Gastrocnemius medialis (tissue), 4 donors: ENCODE data around the gene CPXM1. TPM values are rescaled to one million over a fixed set of nuclear protein-coding genes. Genes with fewer than 3 reads are reported as not detected.

Experiments
- ATAC-seq, 2 donors: fragments of 150-250 bp; one replicate each; pipeline ENCODE4 v1.9.1; 2016
- DNase-seq, 2 donors: peaks; one replicate each; pipeline ENCODE4 v3.0.0-alpha.2; 2019
- H3K27ac ChIP-seq, 4 donors: fragments of 200-600 bp; sonication (generic); 1 replicate in 1 of 4; 2 replicates in 3 of 4; pipeline ENCODE4 v1.5.1; 2016 to 2018; ENCODE audit warnings: mild to moderate bottlenecking in 2 of 4, moderate library complexity in 1 of 4
- H3K27me3 ChIP-seq, 3 donors: fragments of 200-600 bp; sonication (generic) in 2 of 3; 1 replicate in 1 of 3; 2 replicates in 2 of 3; pipeline versions ENCODE4 v1.5.1 to v1.6.0; 2016 to 2019; ENCODE audit warnings: mild to moderate bottlenecking in 1 of 3, moderate library complexity in 1 of 3
- H3K36me3 ChIP-seq, 2 donors: fragments of 200-600 bp; sonication (generic) in 1 of 2; one replicate each; pipeline ENCODE4 v1.5.1; 2017 to 2018
- H3K4me1 ChIP-seq, 2 donors: fragments of 200-600 bp; sonication (generic) in 1 of 2; one replicate each; pipeline ENCODE4 v1.5.1; 2016 to 2017; ENCODE audit warnings: mild to moderate bottlenecking in 2 of 2
- H3K4me3 ChIP-seq, 4 donors: fragments of 200-600 bp; sonication (generic) in 3 of 4; 1 replicate in 1 of 4; 2 replicates in 3 of 4; pipeline ENCODE4 v1.5.1; 2016 to 2019; ENCODE audit warnings: mild to moderate bottlenecking in 2 of 4
- H3K9me3 ChIP-seq, 3 donors: fragments of 200-600 bp; sonication (generic) in 2 of 3; 1 replicate in 1 of 3; 2 replicates in 2 of 3; pipeline ENCODE4 v1.5.1; 2016 to 2019
- CTCF ChIP-seq, 5 experiments: fragments of 450-650 bp in 3 of 5; fragments of 200-600 bp in 2 of 5; sonication (generic) in 2 of 5; IDR thresholded peaks in 4 of 5; conservative IDR thresholded peaks in 1 of 5; 1 replicate in 4 of 5; 2 replicates in 1 of 5; pipeline ENCODE4 v1.5.1; 2016 to 2019; ENCODE audit warnings: antibody characterized with exemption in 5 of 5, mild to moderate bottlenecking in 3 of 5, moderate library complexity in 3 of 5
- POLR2A ChIP-seq, 2 donors: fragments of 450-650 bp; IDR thresholded peaks; one replicate each; pipeline ENCODE4 v1.6.1; 2017; ENCODE audit warnings: antibody characterized with exemption in 2 of 2, mild to moderate bottlenecking in 2 of 2, moderate library complexity in 2 of 2
- in situ Hi-C, 4 donors: fragments of 200-750 bp; cut with MboI; loops; one replicate each; pipeline versions ENCODE4 v1.15.0 to v1.8.0; 2017; ENCODE audit warnings: low sequenced_read_pairs in 4 of 4
- intact Hi-C: fragments of 100-400 bp; cut with DNase I; formaldehyde crosslinking; loops from one replicate; pipeline ENCODE4 v1.15.1; 2023; ENCODE audit warnings: low total_unique reads
- total RNA-seq, 4 donors: library from RNA; depleted of rRNA; stranded (reverse); fragments of >200 nt; gene quantifications; one replicate each; pipeline versions ENCODE4 v1.1.0 to v1.2.3, GENCODE V29; 2016

CPXM1 gene
- total RNA-seq, 4 donors from 2014 or later: 0.46 to 1.6 (median 0.81) TPM; not detected in 1

- TF ChIP-seq POLR2A (IDR thresholded peaks at IDR 0.05) (no peak), CTCF (IDR thresholded peaks at IDR 0.05 in 4 of 5, conservative IDR thresholded peaks at IDR 0.05 in 1 of 5) (no peak)
- no peak for ATAC-seq
- Histone ChIP-seq H3K4me3 (no peak overlapping the region), H3K27ac (no peak overlapping the region), H3K4me1 (no peaks in the 10 kb centered on the region), H3K27me3 (peaks cover 24 to 37% (median 27%) of the 10 kb centered on the region in 3 donors), H3K36me3 (no peaks in the 10 kb centered on the region), H3K9me3 (no peaks in the 10 kb centered on the region)
- in situ Hi-C loops (no loop called here), intact Hi-C loops (no loop called here)
- no peak for DNase-seq
Measured at GRCh38 chr20:2759603-2760296, 40.7 kb downstream of the CPXM1 start.

GRCh38 chr20:2759143-2759542 is 41.3 kb downstream of the CPXM1 start:
- Histone ChIP-seq H3K27me3 (peaks cover 30 to 43% (median 34%) of the 10 kb centered on the region in 3 donors), H3K36me3 (no peaks in the 10 kb centered on the region), H3K27ac (no peak overlapping the region), H3K4me1 (no peaks in the 10 kb centered on the region), H3K9me3 (no peaks in the 10 kb centered on the region), H3K4me3 (no peak overlapping the region)
- intact Hi-C loops (no loop called here), in situ Hi-C loops (no loop called here)
- DNase-seq: no peak
- no peak for ATAC-seq
- TF ChIP-seq POLR2A (IDR thresholded peaks at IDR 0.05): no peak
- no peak for TF ChIP-seq CTCF (IDR thresholded peaks at IDR 0.05 in 4 of 5, conservative IDR thresholded peaks at IDR 0.05 in 1 of 5)

- Histone ChIP-seq H3K4me3 (no peak overlapping the region), H3K27me3 (peaks cover 39 to 47% (median 45%) of the 10 kb centered on the region in 3 donors), H3K36me3 (no peaks in the 10 kb centered on the region), H3K9me3 (no peaks in the 10 kb centered on the region), H3K27ac (no peak overlapping the region), H3K4me1 (peaks cover 2 to 6% of the 10 kb centered on the region in 2 donors)
- TF ChIP-seq POLR2A (IDR thresholded peaks at IDR 0.05): no peak
- no peak for TF ChIP-seq CTCF (IDR thresholded peaks at IDR 0.05 in 4 of 5, conservative IDR thresholded peaks at IDR 0.05 in 1 of 5)
- intact Hi-C loops (no loop called here), in situ Hi-C loops (no loop called here)
- ATAC-seq (no peak), DNase-seq (no peak)
Measured at GRCh38 chr20:2757969-2758368, 42.5 kb downstream of the CPXM1 start.

- H3K27ac ChIP-seq: no peak overlapping the region
- H3K36me3 ChIP-seq: no peaks in the 10 kb centered on the region
- no peaks in the 10 kb centered on the region for H3K9me3 ChIP-seq
- H3K27me3 ChIP-seq: peaks cover 46 to 52% (median 50%) of the 10 kb centered on the region in 3 donors
- peaks cover 8 to 14% of the 10 kb centered on the region in 2 donors for H3K4me1 ChIP-seq
- TF ChIP-seq POLR2A (IDR thresholded peaks at IDR 0.05): no peak
- no peak for TF ChIP-seq CTCF (IDR thresholded peaks at IDR 0.05 in 4 of 5, conservative IDR thresholded peaks at IDR 0.05 in 1 of 5)
- intact Hi-C loops (no loop called here), in situ Hi-C loops (no loop called here)
- no peak for ATAC-seq
- DNase-seq: no peak
- no peak overlapping the region for H3K4me3 ChIP-seq
Measured at GRCh38 chr20:2757001-2757400, 43.4 kb downstream of the CPXM1 start.
